A549 (cell line): Measurements from ENCODE around the gene CDH18. TPM values are rescaled to one million over a fixed set of nuclear protein-coding genes. Genes with fewer than 3 reads are reported as not detected.

ENCODE experiments used
- ATAC-seq, 2 experiments: fragments of 200-7000 bp in 1 of 2; fragments of >200 bp in 1 of 2; cut with Nextera tagmentation in 1 of 2; cut with Tn5 transposase in 1 of 2; 3 replicates each; pipeline versions ENCODE4 v1.8.0 to v1.9.1; 2018 to 2020; ENCODE audit warnings: mild to moderate bottlenecking in 1 of 2, moderate library complexity in 1 of 2
- CTCF ChIA-PET: fragments of 300-600 bp; sonication (Branson Sonifier 250); formaldehyde crosslinking; extraction: SDS; loops from one replicate; lab custom pipeline; 2021; ENCODE audit warnings: antibody characterized with exemption, inconsistent platforms; lab: Yijun Ruan, JAX
- POLR2A ChIA-PET: fragments of 350-600 bp; formaldehyde crosslinking; extraction: SDS; loops from one replicate; lab custom pipeline; 2021; ENCODE audit warnings: antibody characterized with exemption, inconsistent platforms; lab: Yijun Ruan, JAX
- DNase-seq, 2 experiments: peaks; one replicate each; pipeline versions ENCODE4 v3.0.0 to v3.0.0-alpha.2; 2011 to 2016; ENCODE audit warnings: low read depth in 1 of 2, low spot score in 1 of 2
- FAIRE-seq: peaks from 2 replicates; lab custom pipeline; 2011; peaks lifted over from hg19 to GRCh38; lab: Jason Lieb, UNC
- H3K27ac ChIP-seq, 2 experiments: fragments of >200 bp; sonication (Bioruptor Twin); formaldehyde crosslinking; 3 replicates each; pipeline ENCODE4 v1.5.1; 2016 to 2017
- H3K4me1 ChIP-seq: fragments of >200 bp; sonication (Bioruptor Twin); formaldehyde crosslinking; 3 replicates; pipeline ENCODE4 v1.6.1; 2016
- H3K4me2 ChIP-seq: fragments of >200 bp; sonication (Bioruptor Twin); formaldehyde crosslinking; 3 replicates; pipeline ENCODE4 v1.6.1; 2016
- H3K4me3 ChIP-seq: fragments of >200 bp; sonication (Bioruptor Twin); formaldehyde crosslinking; 3 replicates; pipeline ENCODE4 v1.5.1; 2016
- H3K9me3 ChIP-seq: fragments of >200 bp; sonication (Bioruptor Twin); formaldehyde crosslinking; 3 replicates; pipeline ENCODE4 v1.6.1; 2016
- BHLHE40 ChIP-seq: IDR thresholded peaks from 2 replicates; pipeline ENCODE4 v1.6.1; 2012; ENCODE audit warnings: low read depth, low read length, inconsistent platforms
- E2F6 ChIP-seq: IDR thresholded peaks from 2 replicates; pipeline ENCODE4 v1.6.1; 2012; ENCODE audit warnings: low read depth, borderline replicate concordance
- EHF ChIP-seq: fragments of 250-450 bp; sonication (Bioruptor Pico); IDR thresholded peaks from 2 replicates; pipeline ENCODE4 v1.5.0; 2020; ENCODE audit warnings: mild to moderate bottlenecking
- ELK1 ChIP-seq: fragments of 150-350 bp; IDR thresholded peaks from 2 replicates; pipeline ENCODE4 v1.6.1; 2014; ENCODE audit warnings: low read depth, mild to moderate bottlenecking, low read length
- ESRRA ChIP-seq: fragments of 150-350 bp; IDR thresholded peaks from 2 replicates; pipeline ENCODE4 v1.6.1; 2014; ENCODE audit warnings: mild to moderate bottlenecking, low read length, borderline replicate concordance
- FOXS1 ChIP-seq: fragments of 250-450 bp; sonication (Bioruptor Pico); IDR thresholded peaks from 2 replicates; pipeline ENCODE4 v1.5.0; 2020; ENCODE audit warnings: mild to moderate bottlenecking, moderate library complexity
- HMGXB4 ChIP-seq: fragments of 250-450 bp; sonication (Bioruptor Pico); IDR thresholded peaks from 2 replicates; pipeline ENCODE4 v1.5.0; 2021; ENCODE audit warnings: mild to moderate bottlenecking, moderate library complexity, borderline replicate concordance
- JUNB ChIP-seq: fragments of >200 bp; sonication (Bioruptor Twin); formaldehyde crosslinking; IDR thresholded peaks from 2 replicates; pipeline ENCODE4 v1.6.1; 2016
- KDM1A ChIP-seq: fragments of 200-600 bp; sonication (generic); IDR thresholded peaks from 2 replicates; pipeline ENCODE4 v1.6.1; 2016; ENCODE audit warnings: low read depth, mild to moderate bottlenecking
- KDM5A ChIP-seq: fragments of 200-600 bp; sonication (generic); IDR thresholded peaks from 2 replicates; pipeline ENCODE4 v1.6.1; 2016; ENCODE audit warnings: antibody characterized with exemption, mild to moderate bottlenecking
- MAX ChIP-seq: IDR thresholded peaks from 2 replicates; pipeline ENCODE4 v1.6.1; 2012
- NR3C1 ChIP-seq: fragments of >200 bp; sonication (Bioruptor Twin); formaldehyde crosslinking; IDR thresholded peaks from 3 replicates; pipeline ENCODE4 v1.6.1; 2017
- RARB ChIP-seq: fragments of 250-450 bp; sonication (Bioruptor Pico); IDR thresholded peaks from 2 replicates; pipeline ENCODE4 v1.8.0; 2021; ENCODE audit warnings: mild to moderate bottlenecking, moderate library complexity
- TFCP2L1 ChIP-seq: fragments of 250-450 bp; sonication (Bioruptor Pico); IDR thresholded peaks from 2 replicates; pipeline ENCODE4 v1.5.0; 2021; ENCODE audit warnings: mild to moderate bottlenecking
- USF2 ChIP-seq: fragments of 450-650 bp; IDR thresholded peaks from 2 replicates; pipeline ENCODE4 v1.6.1; 2014; ENCODE audit warnings: antibody characterized with exemption
- ZC3H11A ChIP-seq: fragments of 450-650 bp; IDR thresholded peaks from 2 replicates; pipeline ENCODE4 v1.6.1; 2014; ENCODE audit warnings: antibody characterized with exemption, mild to moderate bottlenecking
- ZNF302 ChIP-seq: fragments of 250-450 bp; sonication (Bioruptor Pico); IDR thresholded peaks from 2 replicates; pipeline ENCODE4 v1.9.0; 2021; ENCODE audit warnings: inconsistent platforms, mild to moderate bottlenecking, moderate library complexity
- ZSCAN20 ChIP-seq: fragments of 250-450 bp; sonication (Bioruptor Pico); IDR thresholded peaks from 2 replicates; pipeline ENCODE4 v1.8.0; 2022; ENCODE audit warnings: mild to moderate bottlenecking, moderate library complexity
- WGBS: methylation state at CpG from one replicate; pipeline ENCODE4 v1.1.6; 2017; ENCODE audit errors: missing lambda C conversion rate; 5-methylcytosine and 5-hydroxymethylcytosine counted together
- polyA plus RNA-seq, 4 experiments: library from polyadenylated mRNA; depleted of rRNA in 3 of 4; stranded (reverse); fragments of >200 nt; fragmentation: RNase III in 1 of 4; extraction: RNeasy Plus Mini Kit Qiagen cat#74134 plus additional on column Dnase treatment in 1 of 4; gene quantifications; 2 replicates in 3 of 4; 3 replicates in 1 of 4; pipeline ENCODE4 v1.2.3, GENCODE V29; 2011 to 2017

CDH18 gene
- polyA plus RNA-seq, 2 of the 4 experiments (the other 2 are of a cell fraction) = not detected

GRCh38 chr5:19619571-19619970 is 368.4 kb downstream of the CDH18 start:
- no peaks in the 10 kb centered on the region for H3K4me1 ChIP-seq
- H3K4me2 ChIP-seq = no peak overlapping the region
- CTCF ChIA-PET = no interaction called here
- no peak for FAIRE-seq
- no peak for ATAC-seq
- no peak for TF ChIP-seq MAX
- TF ChIP-seq KDM5A = no peak
- no peak for TF ChIP-seq HMGXB4
- TF ChIP-seq JUNB = no peak
- no peak for TF ChIP-seq FOXS1 (CRISPR knock-in tag)
- no peaks in the 10 kb centered on the region for H3K9me3 ChIP-seq
- POLR2A ChIA-PET = no interaction called here
- no peak overlapping the region for H3K4me3 ChIP-seq
- DNase-seq = no peak
- no peak overlapping the region for H3K27ac ChIP-seq
- WGBS = 63% methylated on average over 2 of the region's 2 CpGs

GRCh38 chr5:19616701-19617215 is 371.2 kb downstream of the CDH18 start:
- Histone ChIP-seq H3K4me3 (no peak overlapping the region), H3K9me3 (no peaks in the 10 kb centered on the region), H3K4me1 (no peaks in the 10 kb centered on the region), H3K27ac (no peak overlapping the region), H3K4me2 (no peak overlapping the region)
- CTCF ChIA-PET = no interaction called here
- 9% methylated on average over 4 of the region's 4 CpGs for WGBS
- DNase-seq (no peak), FAIRE-seq (no peak), ATAC-seq (no peak)
- TF ChIP-seq RARB (CRISPR knock-in tag) (no peak), JUNB (no peak), USF2 (no peak), ZSCAN20 (no peak), E2F6 (no peak), BHLHE40 (no peak), NR3C1 (no peak), ESRRA (no peak), ZNF302 (no peak)
- POLR2A ChIA-PET = no interaction called here

- DNase-seq (no peak), FAIRE-seq (no peak), ATAC-seq (no peak)
- ChIA-PET CTCF (no interaction called here), POLR2A (no interaction called here)
- Histone ChIP-seq H3K4me2 (no peak overlapping the region), H3K4me1 (no peaks in the 10 kb centered on the region), H3K4me3 (no peak overlapping the region), H3K27ac (no peak overlapping the region), H3K9me3 (no peaks in the 10 kb centered on the region)
- TF ChIP-seq HMGXB4 (no peak), ZC3H11A (no peak), TFCP2L1 (CRISPR knock-in tag) (no peak), KDM1A (no peak), ELK1 (no peak), EHF (CRISPR knock-in tag) (no peak), RARB (CRISPR knock-in tag) (no peak), FOXS1 (CRISPR knock-in tag) (no peak)
- WGBS = 3% methylated on average over 1 of the region's 1 CpG
Observed at GRCh38 chr5:19615661-19616060, 372.3 kb downstream of the CDH18 start.
